HCT116 (cell line): Measurements from ENCODE around the gene METTL15.

ENCODE experiments used
- CEBPB ChIP-seq: IDR thresholded peaks from 2 replicates; pipeline ENCODE4 v1.6.1; 2012; ENCODE audit warnings: low read depth
- EZH2 ChIP-seq: fragments of 200-600 bp; sonication (generic); IDR thresholded peaks from 2 replicates; pipeline ENCODE4 v1.6.1; 2017; ENCODE audit warnings: antibody characterized with exemption, mixed run types
- EZH2phosphoT487 ChIP-seq: fragments of 200-600 bp; IDR thresholded peaks from 2 replicates; pipeline ENCODE4 v1.6.1; 2018; ENCODE audit warnings: antibody characterized with exemption, borderline replicate concordance
- FOSL1 ChIP-seq: IDR thresholded peaks from 2 replicates; pipeline ENCODE4 v1.6.1; 2012; ENCODE audit warnings: low read depth
- JUND ChIP-seq: IDR thresholded peaks from 2 replicates; pipeline ENCODE4 v1.6.1; 2012
- RAD21 ChIP-seq: IDR thresholded peaks from 2 replicates; pipeline ENCODE4 v1.6.1; 2012; ENCODE audit warnings: low read depth, mild to moderate bottlenecking
- SIN3A ChIP-seq: IDR thresholded peaks from 2 replicates; pipeline ENCODE4 v1.6.1; 2012; ENCODE audit warnings: low read depth
- TCF7L2 ChIP-seq: IDR thresholded peaks from 2 replicates; pipeline ENCODE4 v1.7.0; 2011; ENCODE audit warnings: borderline replicate concordance, inconsistent platforms; ENCODE audit not compliant: insufficient read depth, insufficient read length; ENCODE audit errors: extremely low read depth
- YY1 ChIP-seq: IDR thresholded peaks from 2 replicates; pipeline ENCODE4 v1.6.1; 2011; ENCODE audit warnings: low read length, low read depth, moderate library complexity, mild to moderate bottlenecking; ENCODE audit not compliant: insufficient replicate concordance; ENCODE audit errors: extremely low read depth
- TF ChIP-seq, protein P1 (sequence below), 3 experiments: fragments of 200-600 bp in 1 of 3; sonication (generic) in 1 of 3; IDR thresholded peaks in 2 of 3; conservative IDR thresholded peaks in 1 of 3; 2 replicates each; pipeline ENCODE4 v1.5.1; 2012 to 2017; ENCODE audit warnings: low read depth in 2 of 3, low read length in 2 of 3, antibody characterized with exemption in 1 of 3, borderline replicate concordance in 1 of 3, control low read depth in 1 of 3, mild to moderate bottlenecking in 1 of 3, mixed read lengths in 1 of 3, mixed run types in 1 of 3, moderate library complexity in 1 of 3; ENCODE audit not compliant: insufficient read depth in 1 of 3
- TF ChIP-seq, protein P2 (sequence below): IDR thresholded peaks from 2 replicates; pipeline ENCODE4 v1.6.1; 2012; ENCODE audit warnings: low read depth
- TF ChIP-seq, protein P3 (sequence below): IDR thresholded peaks from 2 replicates; pipeline ENCODE4 v1.6.1; 2012

DNA sequence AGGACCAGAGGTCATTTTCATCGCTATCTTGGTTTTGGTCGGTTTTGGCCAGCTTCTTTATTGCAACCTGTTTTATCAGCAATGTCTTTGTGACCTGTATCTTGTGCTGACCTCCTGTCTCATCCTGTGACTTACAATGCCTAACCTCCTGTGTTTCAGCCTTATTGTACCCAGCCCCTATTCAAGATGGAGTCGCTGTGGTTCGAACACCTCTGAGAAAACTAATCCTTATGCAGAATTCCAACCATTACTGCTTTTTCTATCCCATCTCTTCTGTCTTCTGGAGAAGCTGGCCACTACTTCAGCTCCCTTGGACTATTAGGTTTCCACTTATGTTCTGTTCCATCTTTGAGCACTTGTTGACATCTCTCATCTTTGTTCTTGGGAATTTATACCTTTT is 62.6 kb downstream of the METTL15 start:
- TF ChIP-seq EZH2 (no peak), JUND (no peak), SIN3A (no peak), FOSL1 (no peak), TCF7L2 (no peak), EZH2phosphoT487 (no peak), YY1 (no peak), CEBPB (no peak), RAD21 (no peak)
- TF ChIP-seq, protein P1, sequence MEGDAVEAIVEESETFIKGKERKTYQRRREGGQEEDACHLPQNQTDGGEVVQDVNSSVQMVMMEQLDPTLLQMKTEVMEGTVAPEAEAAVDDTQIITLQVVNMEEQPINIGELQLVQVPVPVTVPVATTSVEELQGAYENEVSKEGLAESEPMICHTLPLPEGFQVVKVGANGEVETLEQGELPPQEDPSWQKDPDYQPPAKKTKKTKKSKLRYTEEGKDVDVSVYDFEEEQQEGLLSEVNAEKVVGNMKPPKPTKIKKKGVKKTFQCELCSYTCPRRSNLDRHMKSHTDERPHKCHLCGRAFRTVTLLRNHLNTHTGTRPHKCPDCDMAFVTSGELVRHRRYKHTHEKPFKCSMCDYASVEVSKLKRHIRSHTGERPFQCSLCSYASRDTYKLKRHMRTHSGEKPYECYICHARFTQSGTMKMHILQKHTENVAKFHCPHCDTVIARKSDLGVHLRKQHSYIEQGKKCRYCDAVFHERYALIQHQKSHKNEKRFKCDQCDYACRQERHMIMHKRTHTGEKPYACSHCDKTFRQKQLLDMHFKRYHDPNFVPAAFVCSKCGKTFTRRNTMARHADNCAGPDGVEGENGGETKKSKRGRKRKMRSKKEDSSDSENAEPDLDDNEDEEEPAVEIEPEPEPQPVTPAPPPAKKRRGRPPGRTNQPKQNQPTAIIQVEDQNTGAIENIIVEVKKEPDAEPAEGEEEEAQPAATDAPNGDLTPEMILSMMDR (IDR thresholded peaks at IDR 0.05 in 2 of 3, conservative IDR thresholded peaks at IDR 0.05 in 1 of 3; ENCODE audit: borderline replicate concordance in 1 of 3, insufficient read depth in 1 of 3, low read depth in 2 of 3, low read length in 2 of 3): no peak
- TF ChIP-seq, protein P2, sequence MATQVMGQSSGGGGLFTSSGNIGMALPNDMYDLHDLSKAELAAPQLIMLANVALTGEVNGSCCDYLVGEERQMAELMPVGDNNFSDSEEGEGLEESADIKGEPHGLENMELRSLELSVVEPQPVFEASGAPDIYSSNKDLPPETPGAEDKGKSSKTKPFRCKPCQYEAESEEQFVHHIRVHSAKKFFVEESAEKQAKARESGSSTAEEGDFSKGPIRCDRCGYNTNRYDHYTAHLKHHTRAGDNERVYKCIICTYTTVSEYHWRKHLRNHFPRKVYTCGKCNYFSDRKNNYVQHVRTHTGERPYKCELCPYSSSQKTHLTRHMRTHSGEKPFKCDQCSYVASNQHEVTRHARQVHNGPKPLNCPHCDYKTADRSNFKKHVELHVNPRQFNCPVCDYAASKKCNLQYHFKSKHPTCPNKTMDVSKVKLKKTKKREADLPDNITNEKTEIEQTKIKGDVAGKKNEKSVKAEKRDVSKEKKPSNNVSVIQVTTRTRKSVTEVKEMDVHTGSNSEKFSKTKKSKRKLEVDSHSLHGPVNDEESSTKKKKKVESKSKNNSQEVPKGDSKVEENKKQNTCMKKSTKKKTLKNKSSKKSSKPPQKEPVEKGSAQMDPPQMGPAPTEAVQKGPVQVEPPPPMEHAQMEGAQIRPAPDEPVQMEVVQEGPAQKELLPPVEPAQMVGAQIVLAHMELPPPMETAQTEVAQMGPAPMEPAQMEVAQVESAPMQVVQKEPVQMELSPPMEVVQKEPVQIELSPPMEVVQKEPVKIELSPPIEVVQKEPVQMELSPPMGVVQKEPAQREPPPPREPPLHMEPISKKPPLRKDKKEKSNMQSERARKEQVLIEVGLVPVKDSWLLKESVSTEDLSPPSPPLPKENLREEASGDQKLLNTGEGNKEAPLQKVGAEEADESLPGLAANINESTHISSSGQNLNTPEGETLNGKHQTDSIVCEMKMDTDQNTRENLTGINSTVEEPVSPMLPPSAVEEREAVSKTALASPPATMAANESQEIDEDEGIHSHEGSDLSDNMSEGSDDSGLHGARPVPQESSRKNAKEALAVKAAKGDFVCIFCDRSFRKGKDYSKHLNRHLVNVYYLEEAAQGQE: no peak
- TF ChIP-seq, protein P3, sequence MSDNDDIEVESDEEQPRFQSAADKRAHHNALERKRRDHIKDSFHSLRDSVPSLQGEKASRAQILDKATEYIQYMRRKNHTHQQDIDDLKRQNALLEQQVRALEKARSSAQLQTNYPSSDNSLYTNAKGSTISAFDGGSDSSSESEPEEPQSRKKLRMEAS: no peak
